IgD-negative memory B cell (primary cell): ENCODE data around the gene LGR4. TPM values are rescaled to one million over a fixed set of nuclear protein-coding genes. Genes with fewer than 3 reads are reported as not detected.
"Not testable (repeated sequence)": the region's sequence is repeated elsewhere in the genome, so short reads cannot be mapped to it uniquely, and the experiment has no call there.

Experiments
- H3K27ac Mint-ChIP-seq, 3 donors: one replicate each; pipeline ENCODE4 v1.8.0; 2020 to 2022; ENCODE audit warnings: mild to moderate bottlenecking in 3 of 3, mixed read lengths in 3 of 3, moderate library complexity in 1 of 3
- H3K27me3 Mint-ChIP-seq: one replicate; pipeline ENCODE4 v1.8.0; 2021; ENCODE audit warnings: mixed read lengths
- H3K36me3 Mint-ChIP-seq: one replicate; pipeline ENCODE4 v1.8.0; 2020; ENCODE audit warnings: mild to moderate bottlenecking, mixed read lengths
- H3K4me1 Mint-ChIP-seq, 3 donors: one replicate each; pipeline ENCODE4 v1.8.0; 2020 to 2022; ENCODE audit warnings: mixed read lengths in 3 of 3, mild to moderate bottlenecking in 1 of 3
- H3K4me3 Mint-ChIP-seq, 4 donors: one replicate each; pipeline ENCODE4 v1.8.0; 2020 to 2022; ENCODE audit warnings: mild to moderate bottlenecking in 4 of 4, mixed read lengths in 4 of 4, moderate library complexity in 3 of 4
- H3K9me3 Mint-ChIP-seq, 3 donors: one replicate each; pipeline ENCODE4 v1.8.0; 2020 to 2021; ENCODE audit warnings: mixed read lengths in 3 of 3, mild to moderate bottlenecking in 1 of 3
- polyA plus RNA-seq: library from polyadenylated mRNA; unstranded; fragments of 300-500 nt; fragmentation: Illumina TruSeq; gene quantifications from one replicate; pipeline ENCODE4 v1.2.3, GENCODE V29; 2021

Gene LGR4, protein sequence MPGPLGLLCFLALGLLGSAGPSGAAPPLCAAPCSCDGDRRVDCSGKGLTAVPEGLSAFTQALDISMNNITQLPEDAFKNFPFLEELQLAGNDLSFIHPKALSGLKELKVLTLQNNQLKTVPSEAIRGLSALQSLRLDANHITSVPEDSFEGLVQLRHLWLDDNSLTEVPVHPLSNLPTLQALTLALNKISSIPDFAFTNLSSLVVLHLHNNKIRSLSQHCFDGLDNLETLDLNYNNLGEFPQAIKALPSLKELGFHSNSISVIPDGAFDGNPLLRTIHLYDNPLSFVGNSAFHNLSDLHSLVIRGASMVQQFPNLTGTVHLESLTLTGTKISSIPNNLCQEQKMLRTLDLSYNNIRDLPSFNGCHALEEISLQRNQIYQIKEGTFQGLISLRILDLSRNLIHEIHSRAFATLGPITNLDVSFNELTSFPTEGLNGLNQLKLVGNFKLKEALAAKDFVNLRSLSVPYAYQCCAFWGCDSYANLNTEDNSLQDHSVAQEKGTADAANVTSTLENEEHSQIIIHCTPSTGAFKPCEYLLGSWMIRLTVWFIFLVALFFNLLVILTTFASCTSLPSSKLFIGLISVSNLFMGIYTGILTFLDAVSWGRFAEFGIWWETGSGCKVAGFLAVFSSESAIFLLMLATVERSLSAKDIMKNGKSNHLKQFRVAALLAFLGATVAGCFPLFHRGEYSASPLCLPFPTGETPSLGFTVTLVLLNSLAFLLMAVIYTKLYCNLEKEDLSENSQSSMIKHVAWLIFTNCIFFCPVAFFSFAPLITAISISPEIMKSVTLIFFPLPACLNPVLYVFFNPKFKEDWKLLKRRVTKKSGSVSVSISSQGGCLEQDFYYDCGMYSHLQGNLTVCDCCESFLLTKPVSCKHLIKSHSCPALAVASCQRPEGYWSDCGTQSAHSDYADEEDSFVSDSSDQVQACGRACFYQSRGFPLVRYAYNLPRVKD
- 0.55 TPM for polyA plus RNA-seq

DNA sequence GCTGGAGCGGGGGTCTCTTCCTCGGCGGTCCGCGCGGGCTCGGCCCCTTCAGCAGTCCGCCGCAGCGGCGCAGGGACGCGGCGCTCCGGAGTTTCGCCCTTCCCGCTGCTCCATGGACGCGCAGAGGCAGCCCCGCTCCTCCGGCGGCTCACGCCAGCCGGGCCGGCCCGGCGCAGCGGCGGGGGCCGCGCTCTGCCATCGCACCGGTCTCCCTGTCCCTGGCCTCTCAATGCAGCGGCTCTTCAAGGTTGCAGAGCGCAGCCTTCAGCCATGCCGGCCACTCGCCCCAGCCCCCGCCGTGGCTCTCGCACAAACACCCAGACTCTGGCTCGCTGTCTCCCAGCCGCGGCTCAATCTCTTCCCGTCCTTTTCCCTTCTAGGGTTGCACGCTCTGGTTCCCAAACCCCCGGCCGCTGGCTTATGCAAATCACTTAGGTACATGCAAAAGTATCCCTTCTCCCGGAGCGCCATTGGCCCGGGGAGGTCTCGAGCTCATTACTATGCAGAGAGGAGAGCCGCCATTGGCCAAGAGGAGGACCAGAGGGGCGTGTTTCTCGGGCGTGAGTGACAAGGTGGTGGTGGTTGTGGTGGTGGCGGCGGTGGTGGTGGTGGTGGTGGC lies at the start of gene LGR4:
Gene LGR4, minus strand, starts transcription at position 393 of the 619 bp plus-strand sequence. CDS start 488 bp downstream, outside the sequence.
- peak within 1 kb of the TSS; percentile 29 to 69 (median 55) for H3K27ac Mint-ChIP-seq
- H3K4me1 Mint-ChIP-seq: peaks cover 16 to 27% (median 25%) of the 10 kb centered on the region in 3 donors
- peaks cover 4% of the 10 kb centered on the region for H3K36me3 Mint-ChIP-seq
- H3K27me3 Mint-ChIP-seq: peaks cover 5% of the 10 kb centered on the region
- peak within 1 kb of the TSS; percentile 92 to 99 (median 96) for H3K4me3 Mint-ChIP-seq
- H3K9me3 Mint-ChIP-seq: no peaks in the 10 kb centered on the region

DNA sequence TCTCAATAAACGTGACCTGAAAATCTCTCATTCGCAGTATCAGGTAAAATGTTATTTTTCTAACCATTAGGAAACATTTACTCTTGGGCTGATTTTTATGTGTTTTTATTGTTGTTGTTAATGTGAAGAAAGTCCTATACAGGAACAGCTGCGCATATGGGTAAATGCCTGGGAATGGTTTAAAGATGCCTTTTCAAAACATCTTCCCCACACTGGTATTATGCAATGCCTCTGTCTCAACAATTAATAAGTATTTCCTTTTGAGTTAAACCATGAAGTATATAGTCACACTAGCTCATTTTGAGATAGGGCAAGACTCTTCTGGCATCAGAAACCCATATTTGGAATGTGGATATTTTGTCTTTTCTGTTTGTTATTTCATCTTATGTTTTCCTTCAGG lies 47.6 kb upstream of the LGR4 start:
- Mint-ChIP-seq H3K4me1 (no peaks in the 10 kb centered on the region), H3K4me3 (no peak overlapping the region), H3K27ac (no peak overlapping the region), H3K36me3 (no peaks in the 10 kb centered on the region), H3K27me3 (peaks cover 2% of the 10 kb centered on the region), H3K9me3 (peaks cover 0 to 2% (median 0%) of the 10 kb centered on the region in 3 donors)

DNA sequence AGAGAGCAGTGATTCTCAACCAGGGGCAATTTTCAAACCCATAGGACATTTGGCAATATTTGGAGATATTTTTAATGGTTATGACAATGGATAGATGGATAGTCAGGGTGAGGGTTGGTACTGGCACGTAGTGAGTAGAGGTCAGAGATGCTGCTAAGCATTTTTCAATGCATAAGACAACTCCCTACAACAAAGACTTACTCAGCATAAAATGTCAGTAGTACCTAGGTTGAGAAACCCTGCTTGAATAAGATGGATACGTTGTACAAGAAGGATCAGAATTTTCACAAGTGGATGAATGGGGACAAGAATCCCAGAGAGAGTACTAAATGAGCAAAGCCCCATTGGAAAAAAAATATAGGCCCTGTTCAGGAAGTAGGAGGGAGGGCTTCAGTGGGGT lies 45.9 kb upstream of the LGR4 start:
- Mint-ChIP-seq H3K4me3 (no peak overlapping the region), H3K36me3 (no peaks in the 10 kb centered on the region), H3K27me3 (no peaks in the 10 kb centered on the region), H3K4me1 (no peaks in the 10 kb centered on the region), H3K9me3 (peaks cover 0 to 2% (median 2%) of the 10 kb centered on the region in 3 donors), H3K27ac (no peak overlapping the region)

DNA sequence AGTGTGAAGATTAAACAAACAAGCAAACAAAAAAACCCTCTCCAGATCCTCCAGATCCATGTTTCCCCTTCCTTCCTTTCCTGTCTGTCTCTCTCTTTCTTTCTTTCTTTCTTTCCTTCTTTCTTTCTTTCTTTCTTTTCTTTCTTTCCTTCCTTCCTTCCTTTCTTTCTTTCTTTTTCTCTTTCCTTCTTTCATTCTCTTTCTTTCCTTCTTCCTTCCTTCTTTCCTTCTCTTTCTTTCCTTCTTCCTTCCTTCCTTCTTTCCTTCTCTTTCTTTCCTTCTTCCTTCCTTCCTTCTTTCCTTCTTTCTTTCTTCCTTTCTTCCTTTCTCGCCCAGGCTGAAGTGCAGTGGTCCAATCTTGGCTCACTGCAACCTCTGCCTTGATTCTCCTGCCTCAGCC lies 44.9 kb upstream of the LGR4 start:
- H3K27me3 Mint-ChIP-seq, H3K4me1 Mint-ChIP-seq, H3K9me3 Mint-ChIP-seq, H3K36me3 Mint-ChIP-seq, H3K4me3 Mint-ChIP-seq: not testable (repeated sequence)
- H3K27ac Mint-ChIP-seq: peak overlapping the region in 1 of 3 donors; percentile 71

DNA sequence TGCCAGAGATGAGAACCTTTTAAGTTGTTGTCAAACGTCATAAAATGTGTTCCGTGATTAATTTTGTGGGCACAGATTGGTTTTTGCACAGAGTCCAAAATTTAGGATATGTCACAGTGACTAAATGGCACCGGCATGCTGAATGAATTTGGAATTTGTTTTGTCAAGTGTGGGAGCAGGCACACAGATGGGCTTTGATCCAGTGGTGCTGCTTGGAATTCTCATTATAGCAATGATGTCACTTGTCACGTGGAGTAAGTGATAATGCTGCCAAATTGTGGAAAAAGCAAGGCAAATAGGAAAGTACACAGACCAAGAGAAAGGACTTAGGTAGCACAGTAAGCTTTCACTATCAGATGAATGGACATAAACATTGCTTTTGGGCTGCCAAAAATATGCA lies 42.0 kb upstream of the LGR4 start:
- Mint-ChIP-seq H3K4me3 (no peak overlapping the region), H3K27me3 (no peaks in the 10 kb centered on the region), H3K27ac (no peak overlapping the region), H3K9me3 (peaks cover 0 to 2% (median 2%) of the 10 kb centered on the region in 3 donors), H3K4me1 (no peaks in the 10 kb centered on the region), H3K36me3 (no peaks in the 10 kb centered on the region)

DNA sequence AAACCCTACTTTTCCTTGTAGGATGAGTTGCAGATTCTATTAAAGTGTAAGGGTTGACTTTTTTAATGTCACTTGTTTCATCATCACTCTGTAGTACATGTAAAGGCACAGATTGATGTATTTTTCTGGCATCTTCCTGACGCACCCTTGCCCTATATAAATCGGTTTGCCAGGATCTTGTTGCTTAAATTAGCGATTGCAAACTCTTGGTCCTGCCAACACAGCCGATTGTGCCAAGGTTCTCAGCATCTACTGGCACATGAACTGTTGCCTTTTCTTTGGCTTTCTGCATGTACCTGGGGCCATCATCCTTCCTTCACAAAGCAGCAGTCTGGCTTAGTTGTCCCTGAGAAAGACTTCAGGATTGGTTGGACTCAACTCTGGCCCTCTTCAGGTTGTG lies 41.5 kb upstream of the LGR4 start:
- Mint-ChIP-seq H3K27me3 (no peaks in the 10 kb centered on the region), H3K4me1 (no peaks in the 10 kb centered on the region), H3K27ac (no peak overlapping the region), H3K36me3 (no peaks in the 10 kb centered on the region), H3K9me3 (peaks cover 0 to 2% (median 2%) of the 10 kb centered on the region in 3 donors), H3K4me3 (no peak overlapping the region)

DNA sequence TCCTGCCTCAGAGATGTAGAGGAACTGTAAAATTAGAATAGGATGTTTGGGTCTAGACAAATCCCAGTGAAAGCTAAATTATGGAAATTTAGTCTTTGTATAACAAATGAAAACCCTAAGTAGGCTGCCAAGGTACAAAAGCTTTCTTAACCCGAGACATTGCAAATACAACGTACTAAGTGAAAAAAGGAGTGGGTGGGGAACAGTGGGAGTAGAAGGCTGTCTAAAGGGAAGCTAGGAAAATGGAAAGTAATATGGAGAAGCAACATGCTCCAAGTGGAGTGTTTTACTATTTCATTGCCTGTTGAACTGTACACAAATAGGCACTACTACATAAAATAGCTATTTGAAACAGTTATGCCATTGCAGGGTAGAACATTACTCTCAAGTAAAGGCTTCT lies 40.8 kb upstream of the LGR4 start:
- H3K4me3 Mint-ChIP-seq: no peak overlapping the region
- H3K36me3 Mint-ChIP-seq: no peaks in the 10 kb centered on the region
- peaks cover 0 to 2% (median 0%) of the 10 kb centered on the region in 3 donors for H3K4me1 Mint-ChIP-seq
- no peaks in the 10 kb centered on the region for H3K27me3 Mint-ChIP-seq
- peaks cover 0 to 2% (median 2%) of the 10 kb centered on the region in 3 donors for H3K9me3 Mint-ChIP-seq
- H3K27ac Mint-ChIP-seq: no peak overlapping the region

DNA sequence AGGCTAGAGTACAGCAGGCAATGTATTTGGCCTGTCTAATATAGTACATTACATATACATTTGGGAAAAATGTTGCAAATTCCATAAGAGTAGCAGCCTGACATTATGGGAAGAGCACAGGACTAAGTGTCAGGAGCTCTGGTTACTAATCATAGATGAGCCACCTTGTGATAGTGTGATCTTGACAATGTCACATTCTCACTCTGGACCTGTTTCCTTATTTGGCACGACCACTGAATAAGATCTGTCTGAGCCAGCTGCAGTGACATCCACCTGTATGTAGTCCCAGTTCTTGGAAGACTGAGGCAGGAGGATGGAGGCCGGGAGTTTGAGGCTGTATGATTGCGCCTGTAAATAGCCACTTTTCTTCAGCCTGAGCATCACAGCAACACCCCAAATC lies 39.6 kb upstream of the LGR4 start:
- H3K27ac Mint-ChIP-seq: no peak overlapping the region
- no peaks in the 10 kb centered on the region for H3K36me3 Mint-ChIP-seq
- H3K27me3 Mint-ChIP-seq: no peaks in the 10 kb centered on the region
- no peak overlapping the region for H3K4me3 Mint-ChIP-seq
- H3K4me1 Mint-ChIP-seq: peaks cover 7 to 14% (median 8%) of the 10 kb centered on the region in 3 donors
- peaks cover 0 to 2% (median 2%) of the 10 kb centered on the region in 3 donors for H3K9me3 Mint-ChIP-seq

DNA sequence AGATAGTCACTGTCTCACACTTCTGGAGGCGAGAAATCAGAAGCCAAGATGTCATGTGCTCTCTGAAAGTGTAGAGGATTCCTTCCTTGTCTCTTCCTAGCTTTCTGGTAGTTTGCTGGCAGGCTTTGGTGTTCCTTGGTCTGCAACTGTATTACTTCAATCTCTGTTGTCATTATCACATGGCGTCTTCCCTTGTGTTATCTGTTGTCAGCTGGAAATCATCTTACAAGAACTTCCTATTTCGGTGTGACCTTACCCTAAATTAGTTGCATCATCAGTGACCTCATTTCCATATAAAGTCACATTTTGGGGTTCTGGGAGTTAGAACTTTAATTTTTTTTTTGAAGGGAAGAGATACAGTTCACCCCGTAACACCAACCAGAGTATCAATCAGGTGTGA lies 37.3 kb upstream of the LGR4 start:
- Mint-ChIP-seq H3K27ac (no peak overlapping the region), H3K36me3 (no peaks in the 10 kb centered on the region), H3K4me3 (peak overlapping the region in 1 of 4 donors; percentile 20), H3K9me3 (peaks cover 0 to 2% (median 0%) of the 10 kb centered on the region in 3 donors), H3K4me1 (peaks cover 16 to 28% (median 22%) of the 10 kb centered on the region in 3 donors), H3K27me3 (no peaks in the 10 kb centered on the region)

DNA sequence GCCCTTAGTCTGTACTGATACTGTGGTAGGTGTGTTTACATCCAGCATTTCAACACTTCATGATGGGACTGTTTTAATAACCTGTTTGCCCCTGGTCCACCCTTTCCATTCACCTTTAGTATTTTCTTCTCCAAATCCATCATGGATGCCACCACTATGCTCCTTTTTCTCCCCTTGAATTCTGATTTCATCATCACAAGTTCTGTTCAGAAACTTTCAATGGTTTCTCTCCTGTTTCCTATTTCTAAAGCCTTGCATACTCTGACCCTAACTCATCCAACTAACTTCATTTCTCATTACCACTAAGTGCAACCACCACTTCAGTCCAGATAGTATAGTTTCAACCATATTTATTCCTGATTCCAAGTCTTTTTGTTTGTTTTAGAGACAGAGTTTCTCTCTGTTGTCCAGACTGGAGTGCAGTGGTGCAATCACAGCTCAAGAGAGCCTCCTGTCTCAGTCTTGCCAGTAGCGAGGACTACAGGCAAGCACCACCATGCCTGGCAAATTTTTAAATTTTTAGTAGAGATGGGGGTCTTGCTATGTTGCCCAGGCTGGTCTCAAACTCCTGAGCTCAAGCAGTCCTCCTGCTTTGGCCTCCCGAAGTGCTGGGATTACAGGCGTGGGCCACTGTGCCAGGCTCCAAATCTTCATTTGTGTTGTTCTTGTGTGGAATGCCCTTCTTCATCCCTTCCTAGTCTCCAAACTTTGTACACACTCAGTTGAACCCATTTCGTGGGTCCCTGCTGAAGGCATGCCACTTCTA lies 35.1 kb upstream of the LGR4 start:
- peaks cover 25 to 35% (median 30%) of the 10 kb centered on the region in 3 donors for H3K4me1 Mint-ChIP-seq

DNA sequence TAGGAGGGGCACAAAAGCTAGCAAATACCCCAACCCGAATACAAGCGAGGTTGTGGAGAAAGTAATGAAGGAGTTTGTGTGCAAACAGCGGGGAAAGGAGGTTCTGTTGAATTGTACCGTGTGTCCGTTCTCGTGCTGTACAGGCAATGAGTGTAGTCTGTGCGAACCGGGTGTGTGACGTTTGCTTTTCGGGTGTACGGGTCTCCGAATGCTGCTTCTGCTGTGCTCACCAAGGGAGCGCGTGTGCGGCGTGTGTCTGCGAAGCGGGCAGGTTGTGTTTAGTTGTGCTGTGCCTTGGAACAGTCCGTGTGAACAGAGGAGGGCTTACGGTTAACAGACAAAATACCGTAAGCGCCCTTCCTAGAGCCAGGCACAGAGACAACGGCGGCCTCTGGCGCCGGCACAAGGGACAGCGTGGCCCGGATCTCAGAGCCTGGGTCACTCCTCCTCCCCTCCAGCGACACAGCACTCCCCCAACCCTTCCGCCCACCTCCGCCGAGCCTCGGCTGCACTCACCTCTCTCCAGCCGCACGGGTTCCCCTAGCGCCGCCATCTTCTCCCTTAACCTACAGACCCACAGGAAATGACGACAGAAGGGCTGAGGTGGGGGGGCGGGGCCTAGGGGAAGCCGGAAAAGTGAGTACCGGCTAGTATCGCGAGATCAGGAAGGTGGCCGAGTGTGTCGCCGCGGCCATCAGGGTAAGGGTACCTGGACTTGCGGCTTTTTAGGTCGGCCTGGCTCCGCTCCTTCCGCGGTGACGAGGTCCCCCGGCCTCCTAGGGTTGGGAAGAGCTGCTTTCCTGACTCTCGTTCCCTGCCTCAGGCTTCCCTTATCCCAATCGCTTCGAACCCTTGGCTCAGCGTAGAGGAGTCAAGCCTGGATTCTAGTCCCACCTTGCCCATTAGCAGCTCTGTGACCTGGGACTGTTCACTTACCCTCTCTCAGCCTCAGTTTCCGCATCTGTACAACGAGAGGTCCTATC lies 33.9 kb upstream of the LGR4 start, which contains the start of gene LIN7C:
Gene LIN7C, minus strand, starts transcription at position 570 of the 983 bp plus-strand sequence. Its CDS starts 17 bp downstream, at position 553.
- Mint-ChIP-seq H3K36me3 (no peaks in the 10 kb centered on the region), H3K9me3 (no peaks in the 10 kb centered on the region), H3K4me1 (peaks cover 32 to 36% (median 35%) of the 10 kb centered on the region in 3 donors), H3K4me3 (peak within 1 kb of the TSS; percentile 96 to 100 (median 98)), H3K27me3 (no peaks in the 10 kb centered on the region), H3K27ac (peak within 1 kb of the TSS; percentile 96 to 99 (median 98))

More for the DNA sequence above, 35.1 kb upstream of the LGR4 start:
- peak overlapping the region; percentile 96 to 100 (median 98) for H3K4me3 Mint-ChIP-seq
- H3K27ac Mint-ChIP-seq: peak overlapping the region; percentile 96 to 99 (median 98)
- H3K9me3 Mint-ChIP-seq: no peaks in the 10 kb centered on the region
- no peaks in the 10 kb centered on the region for H3K27me3 Mint-ChIP-seq
- H3K36me3 Mint-ChIP-seq: no peaks in the 10 kb centered on the region

DNA sequence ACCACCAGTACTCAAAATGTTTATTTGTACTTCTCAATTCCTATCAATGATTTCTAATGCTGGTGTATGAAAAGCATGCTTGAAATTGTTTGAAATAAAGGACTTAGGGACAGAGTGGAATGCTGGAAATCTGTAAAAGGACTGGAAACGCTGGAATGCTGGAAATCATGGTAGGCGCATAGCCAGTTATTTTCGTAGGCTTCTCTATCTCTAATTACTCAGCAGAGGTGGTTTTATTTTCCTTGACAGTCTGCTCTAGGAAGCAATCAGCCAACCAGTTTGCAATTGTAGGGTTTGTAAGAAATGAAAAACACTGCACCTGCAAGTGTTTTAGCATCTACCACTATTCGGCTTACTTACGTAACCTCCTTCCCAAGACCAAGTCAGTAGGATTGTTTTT lies 33.2 kb upstream of the LGR4 start:
- Mint-ChIP-seq H3K4me1 (peaks cover 32 to 36% (median 35%) of the 10 kb centered on the region in 3 donors), H3K9me3 (no peaks in the 10 kb centered on the region)

DNA sequence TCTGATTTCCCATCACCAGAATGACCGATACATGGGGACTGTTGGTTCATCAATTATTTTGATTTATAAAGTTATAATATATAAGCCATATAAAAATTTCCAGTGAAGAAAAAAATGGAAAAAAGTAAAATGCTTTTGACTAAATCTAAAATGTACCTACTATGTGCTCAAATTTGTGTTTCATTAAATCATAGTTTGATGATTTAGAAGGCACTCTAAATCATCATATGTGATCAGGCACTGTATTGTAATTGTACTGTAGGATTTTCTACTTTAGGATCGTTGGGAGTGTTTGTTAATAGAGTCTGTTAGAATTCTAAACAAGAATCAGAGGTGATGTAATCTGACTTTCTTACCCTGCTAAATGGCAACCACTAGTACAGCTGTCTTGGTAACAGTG lies 31.6 kb upstream of the LGR4 start:
- peak overlapping the region in 1 of 4 donors; percentile 97 for H3K4me3 Mint-ChIP-seq
- no peaks in the 10 kb centered on the region for H3K36me3 Mint-ChIP-seq
- no peaks in the 10 kb centered on the region for H3K9me3 Mint-ChIP-seq
- H3K27ac Mint-ChIP-seq: peak overlapping the region in 2 of 3 donors; percentile 5 to 36
- no peaks in the 10 kb centered on the region for H3K27me3 Mint-ChIP-seq
- H3K4me1 Mint-ChIP-seq: peaks cover 33 to 38% (median 36%) of the 10 kb centered on the region in 3 donors

More for the DNA sequence above, 33.2 kb upstream of the LGR4 start:
- Mint-ChIP-seq H3K36me3 (no peaks in the 10 kb centered on the region), H3K4me3 (peak overlapping the region; percentile 96 to 100 (median 98)), H3K27me3 (no peaks in the 10 kb centered on the region), H3K27ac (peak overlapping the region; percentile 96 to 99 (median 98))
